ENCODE data around the gene ACIN1. TPM values are rescaled to one million over a fixed set of nuclear protein-coding genes. Genes with fewer than 3 reads are reported as not detected.

The ACIN1 gene
- total and polyA plus RNA-seq, 2 of the 13 experiments (the other 11 are each of a cell fraction or from before 2014, with no cell fraction given), result 165 to 183 TPM

DNA sequence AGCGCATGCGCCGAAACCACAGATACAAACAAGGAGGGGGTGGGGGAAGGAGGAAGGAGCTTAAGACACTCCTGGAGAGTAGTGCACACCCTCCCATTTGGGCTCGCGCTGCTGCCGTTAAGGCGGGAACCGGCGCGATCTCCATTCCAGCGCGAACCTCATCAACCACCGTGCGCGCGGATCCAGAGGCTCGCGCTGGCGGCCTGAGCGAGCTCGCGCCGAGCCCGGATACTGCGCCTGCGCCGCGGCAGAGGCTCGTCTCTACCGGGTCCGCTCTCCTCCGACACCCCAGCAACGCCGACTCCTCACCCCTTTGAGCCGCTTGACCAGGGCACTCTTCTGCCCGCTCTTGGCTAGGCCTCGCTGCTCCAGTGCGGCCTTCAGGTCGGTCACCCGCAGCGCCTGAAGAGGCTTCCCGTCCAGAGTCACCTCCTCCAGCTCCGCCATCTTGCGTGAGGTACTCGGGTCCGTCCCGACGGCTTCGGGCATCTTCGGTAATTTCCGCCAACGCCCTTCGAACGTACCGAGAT lies at the start of gene ACIN1 (continued):
- TF ChIP-seq NCOR1 (IDR thresholded peaks at IDR 0.05; ENCODE audit: borderline replicate concordance, low read length) (no peak), REPIN1 (CRISPR knock-in tag; IDR thresholded peaks at IDR 0.05; ENCODE audit: borderline replicate concordance, low read depth) (peak; percentile 95), ZNF562 (CRISPR knock-in tag; IDR thresholded peaks at IDR 0.05; ENCODE audit: borderline replicate concordance) (no peak), KDM5A (IDR thresholded peaks at IDR 0.05; ENCODE audit: borderline replicate concordance, low read length) (peak; percentile 92), HOXA5 (CRISPR knock-in tag; IDR thresholded peaks at IDR 0.05) (peak; percentile 98), PBX2 (CRISPR knock-in tag; IDR thresholded peaks at IDR 0.05) (no peak; the same call in 1 of the 2 replicates), ATRX (CRISPR knock-in tag; IDR thresholded peaks at IDR 0.05; ENCODE audit: borderline replicate concordance) (no peak), HMGXB4 (CRISPR knock-in tag; IDR thresholded peaks at IDR 0.05; ENCODE audit: borderline replicate concordance in 1 of 2, low read depth in 1 of 2) (peak; percentile 97 to 99), CERS6 (CRISPR knock-in tag; IDR thresholded peaks at IDR 0.05) (peak; percentile 68; the same call in 1 of the 2 replicates), ARID2 (CRISPR knock-in tag; IDR thresholded peaks at IDR 0.05; ENCODE audit: borderline replicate concordance) (peak; percentile 91; the same call in 1 of the 2 replicates), CEBPB (IDR thresholded peaks at IDR 0.05; ENCODE audit: borderline replicate concordance, low read depth, low read length) (no peak), KLF9 (CRISPR knock-in tag; IDR thresholded peaks at IDR 0.05; ENCODE audit: low read depth) (no peak), SRSF4 (IDR thresholded peaks at IDR 0.05; ENCODE audit: low read depth, low read length, poor library complexity, severe bottlenecking) (peak; percentile 61)
- TF ChIP-seq, protein P1, sequence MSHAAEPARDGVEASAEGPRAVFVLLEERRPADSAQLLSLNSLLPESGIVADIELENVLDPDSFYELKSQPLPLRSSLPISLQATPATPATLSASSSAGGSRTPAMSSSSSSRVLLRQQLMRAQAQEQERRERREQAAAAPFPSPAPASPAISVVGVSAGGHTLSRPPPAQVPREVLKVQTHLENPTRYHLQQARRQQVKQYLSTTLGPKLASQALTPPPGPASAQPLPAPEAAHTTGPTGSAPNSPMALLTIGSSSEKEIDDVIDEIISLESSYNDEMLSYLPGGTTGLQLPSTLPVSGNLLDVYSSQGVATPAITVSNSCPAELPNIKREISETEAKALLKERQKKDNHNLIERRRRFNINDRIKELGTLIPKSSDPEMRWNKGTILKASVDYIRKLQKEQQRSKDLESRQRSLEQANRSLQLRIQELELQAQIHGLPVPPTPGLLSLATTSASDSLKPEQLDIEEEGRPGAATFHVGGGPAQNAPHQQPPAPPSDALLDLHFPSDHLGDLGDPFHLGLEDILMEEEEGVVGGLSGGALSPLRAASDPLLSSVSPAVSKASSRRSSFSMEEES (CRISPR knock-in tag; IDR thresholded peaks at IDR 0.05), result peak; percentile 82
- TF ChIP-seq, protein P2, sequence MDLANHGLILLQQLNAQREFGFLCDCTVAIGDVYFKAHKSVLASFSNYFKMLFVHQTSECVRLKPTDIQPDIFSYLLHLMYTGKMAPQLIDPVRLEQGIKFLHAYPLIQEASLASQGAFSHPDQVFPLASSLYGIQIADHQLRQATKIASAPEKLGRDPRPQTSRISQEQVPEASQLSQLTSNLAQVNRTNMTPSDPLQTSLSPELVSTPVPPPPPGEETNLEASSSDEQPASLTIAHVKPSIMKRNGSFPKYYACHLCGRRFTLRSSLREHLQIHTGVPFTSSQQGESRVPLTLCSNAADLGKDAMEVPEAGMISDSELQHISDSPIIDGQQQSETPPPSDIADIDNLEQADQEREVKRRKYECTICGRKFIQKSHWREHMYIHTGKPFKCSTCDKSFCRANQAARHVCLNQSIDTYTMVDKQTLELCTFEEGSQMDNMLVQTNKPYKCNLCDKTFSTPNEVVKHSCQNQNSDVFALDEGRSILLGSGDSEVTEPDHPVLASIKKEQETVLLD (CRISPR knock-in tag; IDR thresholded peaks at IDR 0.05; ENCODE audit: low read depth), result no peak
- TF ChIP-seq, protein P3, sequence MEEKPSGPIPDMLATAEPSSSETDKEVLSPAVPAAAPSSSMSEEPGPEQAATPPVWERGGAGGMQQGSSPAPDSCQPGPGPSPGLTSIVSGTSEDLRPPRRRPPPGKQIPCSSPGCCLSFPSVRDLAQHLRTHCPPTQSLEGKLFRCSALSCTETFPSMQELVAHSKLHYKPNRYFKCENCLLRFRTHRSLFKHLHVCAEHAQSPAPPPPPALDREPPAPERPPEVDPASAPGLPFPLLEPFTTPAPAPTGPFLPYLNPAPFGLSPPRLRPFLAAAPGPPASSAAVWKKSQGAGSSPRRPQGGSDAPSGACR (CRISPR knock-in tag; IDR thresholded peaks at IDR 0.05), result peak; percentile 100
- TF ChIP-seq, protein P4, sequence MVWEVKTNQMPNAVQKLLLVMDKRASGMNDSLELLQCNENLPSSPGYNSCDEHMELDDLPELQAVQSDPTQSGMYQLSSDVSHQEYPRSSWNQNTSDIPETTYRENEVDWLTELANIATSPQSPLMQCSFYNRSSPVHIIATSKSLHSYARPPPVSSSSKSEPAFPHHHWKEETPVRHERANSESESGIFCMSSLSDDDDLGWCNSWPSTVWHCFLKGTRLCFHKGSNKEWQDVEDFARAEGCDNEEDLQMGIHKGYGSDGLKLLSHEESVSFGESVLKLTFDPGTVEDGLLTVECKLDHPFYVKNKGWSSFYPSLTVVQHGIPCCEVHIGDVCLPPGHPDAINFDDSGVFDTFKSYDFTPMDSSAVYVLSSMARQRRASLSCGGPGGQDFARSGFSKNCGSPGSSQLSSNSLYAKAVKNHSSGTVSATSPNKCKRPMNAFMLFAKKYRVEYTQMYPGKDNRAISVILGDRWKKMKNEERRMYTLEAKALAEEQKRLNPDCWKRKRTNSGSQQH (CRISPR knock-in tag; IDR thresholded peaks at IDR 0.05; ENCODE audit: low read depth), result no peak

All from HepG2 (cell line).